PC-9 (cell line): Measurements from ENCODE around the gene POPDC2.

Source experiments
- CTCF ChIP-seq: fragments of 200-600 bp; sonication (generic); conservative IDR thresholded peaks from 2 replicates; pipeline ENCODE4 v1.6.1; 2017; ENCODE audit warnings: mixed run types, antibody characterized with exemption, mild to moderate bottlenecking, moderate library complexity
- EZH2 ChIP-seq: fragments of 200-600 bp; sonication (generic); IDR thresholded peaks from 2 replicates; pipeline ENCODE4 v1.8.0; 2017; ENCODE audit warnings: antibody characterized with exemption, low read depth

GRCh38 chr3:119647843-119648575, 12.4 kb downstream of the POPDC2 start:
- TF ChIP-seq CTCF (no peak), EZH2 (no peak)
